Measurements from ENCODE around the gene PNPLA6. TPM values are rescaled to one million over a fixed set of nuclear protein-coding genes. Genes with fewer than 3 reads are reported as not detected.

The PNPLA6 gene
- total RNA-seq, 1 experiment from 2014 or later: 121 TPM

- Histone ChIP-seq H3F3A (ENCODE audit: insufficient read depth, low read depth) (no peaks in the 10 kb centered on the region; the same call in 1 of the 2 replicates), H3K4me1 (replicated peaks; ENCODE audit: insufficient read depth) (no peaks in the 10 kb centered on the region), H3K4me3 (no peak overlapping the region), H3K27ac (no peak overlapping the region), H3K27me3 (ENCODE audit: insufficient read depth, low read depth) (no peaks in the 10 kb centered on the region), H3K36me3 (ENCODE audit: low read depth) (peaks cover 13% of the 10 kb centered on the region; the same call in 1 of the 2 replicates), H3K9me3 (ENCODE audit: insufficient read depth, low read depth) (no peaks in the 10 kb centered on the region), H4K20me1 (ENCODE audit: insufficient read depth) (no peaks in the 10 kb centered on the region), H2AFZ (no peak overlapping the region), H3K79me2 (ENCODE audit: low read depth) (no peaks in the 10 kb centered on the region), H3K4me2 (no peak overlapping the region), H3K9me2 (ENCODE audit: insufficient read depth) (no peaks in the 10 kb centered on the region)
- ChIA-PET CTCF (no interaction called here), POLR2A (ENCODE audit: unreplicated experiment) (no interaction called here)
- DNase-seq: no peak
- intact Hi-C loops (cut with micrococcal nuclease; ENCODE audit: unreplicated experiment): no loop called here
- TF ChIP-seq CTCF (conservative IDR thresholded peaks at IDR 0.05) (no peak), EZH2 (IDR thresholded peaks at IDR 0.05; ENCODE audit: low read depth) (no peak)
- BruUV-seq (replicated peaks): no TSS peak
These were observed 21.3 kb downstream of the PNPLA6 start for GRCh38 chr19:7556696-7557315.

DNA sequence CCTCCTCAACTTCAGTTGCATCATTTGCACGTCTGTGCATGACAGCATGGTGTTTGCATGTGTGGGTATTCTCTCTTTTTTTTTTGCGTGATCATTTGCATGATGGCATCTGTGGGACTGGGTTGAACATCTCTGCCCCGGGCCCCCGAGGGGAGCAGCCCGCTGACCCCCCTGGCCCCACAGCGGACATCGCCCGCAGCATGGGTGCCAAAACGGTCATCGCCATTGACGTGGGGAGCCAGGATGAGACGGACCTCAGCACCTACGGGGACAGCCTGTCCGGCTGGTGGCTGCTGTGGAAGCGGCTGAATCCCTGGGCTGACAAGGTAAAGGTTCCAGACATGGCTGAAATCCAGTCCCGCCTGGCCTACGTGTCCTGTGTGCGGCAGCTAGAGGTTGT is 23.1 kb downstream of the PNPLA6 start:
- H3K27me3 ChIP-seq (ENCODE audit: insufficient read depth, low read depth): no peaks in the 10 kb centered on the region
- CTCF ChIA-PET: interaction anchor here (1.3 kb wide), 1 partner anchor 10 kb away, joined by 5 read pairs; no protein-coding TSS in a partner anchor
- no peaks in the 10 kb centered on the region for H4K20me1 ChIP-seq (ENCODE audit: insufficient read depth)
- intact Hi-C loops (cut with micrococcal nuclease; ENCODE audit: unreplicated experiment): no loop called here
- no peaks in the 10 kb centered on the region for H3K9me2 ChIP-seq (ENCODE audit: insufficient read depth)
- H3F3A ChIP-seq (ENCODE audit: insufficient read depth, low read depth): no peaks in the 10 kb centered on the region; the same call in 1 of the 2 replicates
- no TSS peak for BruUV-seq (replicated peaks)
- TF ChIP-seq EZH2 (IDR thresholded peaks at IDR 0.05; ENCODE audit: low read depth) (no peak), CTCF (conservative IDR thresholded peaks at IDR 0.05) (no peak)
- H3K79me2 ChIP-seq (ENCODE audit: low read depth): no peaks in the 10 kb centered on the region
- no peak for DNase-seq
- peaks cover 13% of the 10 kb centered on the region; the same call in 1 of the 2 replicates for H3K36me3 ChIP-seq (ENCODE audit: low read depth)
- H3K4me2 ChIP-seq: no peak overlapping the region
- H3K9me3 ChIP-seq (ENCODE audit: insufficient read depth, low read depth): no peaks in the 10 kb centered on the region
- H2AFZ ChIP-seq: no peak overlapping the region
- no peak overlapping the region for H3K4me3 ChIP-seq
- H3K4me1 ChIP-seq (replicated peaks; ENCODE audit: insufficient read depth): no peaks in the 10 kb centered on the region
- no peak overlapping the region for H3K27ac ChIP-seq
- POLR2A ChIA-PET (ENCODE audit: unreplicated experiment): no interaction called here

- Histone ChIP-seq H3K9me2 (ENCODE audit: insufficient read depth) (no peaks in the 10 kb centered on the region), H3K9me3 (ENCODE audit: insufficient read depth, low read depth) (no peaks in the 10 kb centered on the region), H3K4me3 (no peak overlapping the region), H3K4me1 (replicated peaks; ENCODE audit: insufficient read depth) (no peaks in the 10 kb centered on the region), H3K27me3 (ENCODE audit: insufficient read depth, low read depth) (no peaks in the 10 kb centered on the region), H3F3A (ENCODE audit: insufficient read depth, low read depth) (no peaks in the 10 kb centered on the region; the same call in 1 of the 2 replicates), H3K36me3 (ENCODE audit: low read depth) (peaks cover 13% of the 10 kb centered on the region; the same call in 1 of the 2 replicates), H4K20me1 (ENCODE audit: insufficient read depth) (no peaks in the 10 kb centered on the region), H3K27ac (no peak overlapping the region), H2AFZ (no peak overlapping the region), H3K79me2 (ENCODE audit: low read depth) (no peaks in the 10 kb centered on the region), H3K4me2 (no peak overlapping the region)
- TF ChIP-seq EZH2 (IDR thresholded peaks at IDR 0.05; ENCODE audit: low read depth) (no peak), CTCF (conservative IDR thresholded peaks at IDR 0.05) (no peak)
- intact Hi-C loops (cut with micrococcal nuclease; ENCODE audit: unreplicated experiment): no loop called here
- BruUV-seq (replicated peaks): no TSS peak
- ChIA-PET POLR2A (ENCODE audit: unreplicated experiment) (no interaction called here), CTCF (interaction anchor here (1.3 kb wide), 1 partner anchor 9 kb away, joined by 5 read pairs; no protein-coding TSS in a partner anchor)
- no peak for DNase-seq
These were observed 23.6 kb downstream of the PNPLA6 start for GRCh38 chr19:7559102-7559501.

All from PC-9 (cell line).